GM19397 (cell line): Measurements from ENCODE around the gene PAX8.
"Not testable (repeated sequence)": the region's sequence is repeated elsewhere in the genome, so short reads cannot be mapped to it uniquely, and the experiment has no call there.

Experiments
- ATAC-seq: cut with Tn5 transposase; IDR thresholded peaks from one replicate; pipeline ENCODE4 v1.9.1; 2021; ENCODE audit warnings: mild to moderate bottlenecking, moderate library complexity; ENCODE audit not compliant: unreplicated experiment

Gene PAX8

GRCh38 chr2:113278742-113279139 is at the start of gene PAX8:
Gene PAX8 (minus strand): TSS chr2:113278921. CDS start chr2:113278394, 527 bp downstream.
- no peak for ATAC-seq

- no peak for ATAC-seq
Observed at GRCh38 chr2:113328043-113328442, 49.3 kb upstream of the PAX8 start.

GRCh38 chr2:113325161-113325731 is 46.5 kb upstream of the PAX8 start:
- ATAC-seq: not testable (repeated sequence)

GRCh38 chr2:113324684-113325160 is 46.0 kb upstream of the PAX8 start:
- no peak for ATAC-seq

GRCh38 chr2:113323129-113323528 is 44.4 kb upstream of the PAX8 start:
- ATAC-seq: not testable (repeated sequence)

- not testable (repeated sequence) for ATAC-seq
Observed at GRCh38 chr2:113320106-113320505, 41.4 kb upstream of the PAX8 start.

GRCh38 chr2:113318941-113319340 is 40.2 kb upstream of the PAX8 start:
- ATAC-seq: not testable (repeated sequence)

- ATAC-seq: no peak
Observed at GRCh38 chr2:113316085-113316484, 37.4 kb upstream of the PAX8 start.

GRCh38 chr2:113314663-113315062 is 35.9 kb upstream of the PAX8 start:
- not testable (repeated sequence) for ATAC-seq

GRCh38 chr2:113314176-113314575 is 35.5 kb upstream of the PAX8 start:
- not testable (repeated sequence) for ATAC-seq

- not testable (repeated sequence) for ATAC-seq
Observed at GRCh38 chr2:113311781-113312180, 33.1 kb upstream of the PAX8 start.

GRCh38 chr2:113311191-113311590 is 32.5 kb upstream of the PAX8 start:
- not testable (repeated sequence) for ATAC-seq

GRCh38 chr2:113309655-113310387 is 31.1 kb upstream of the PAX8 start:
- ATAC-seq: no peak

GRCh38 chr2:113308784-113309183 is 30.1 kb upstream of the PAX8 start:
- ATAC-seq: not testable (repeated sequence)

- not testable (repeated sequence) for ATAC-seq
Observed at GRCh38 chr2:113306207-113306606, 27.5 kb upstream of the PAX8 start.

- not testable (repeated sequence) for ATAC-seq
Observed at GRCh38 chr2:113305749-113306148, 27.0 kb upstream of the PAX8 start.

- no peak for ATAC-seq
Observed at GRCh38 chr2:113305146-113305545, 26.4 kb upstream of the PAX8 start.

GRCh38 chr2:113304702-113305101 is 26.0 kb upstream of the PAX8 start:
- ATAC-seq: no peak

GRCh38 chr2:113302216-113302980 is 23.7 kb upstream of the PAX8 start:
- not testable (repeated sequence) for ATAC-seq

GRCh38 chr2:113300281-113300680 is 21.6 kb upstream of the PAX8 start:
- ATAC-seq: no peak

- ATAC-seq: no peak
Observed at GRCh38 chr2:113298176-113298575, 19.5 kb upstream of the PAX8 start.
